PC-9 (cell line): ENCODE data around the gene CFAP47. TPM values are rescaled to one million over a fixed set of nuclear protein-coding genes. Genes with fewer than 3 reads are reported as not detected.

Experiments
- BruUV-seq: library from RNA; stranded (reverse); fragments of 400-500 nt; replicated peaks from 2 replicates; lab custom pipeline; 2021; lab: Mats Ljungman, UMichigan
- CTCF ChIA-PET: fragments of 300-600 bp; sonication (Branson Sonifier 250); formaldehyde crosslinking; loops from one replicate; lab custom pipeline; 2022; ENCODE audit warnings: antibody characterized with exemption; lab: Charles Lee
- POLR2A ChIA-PET: fragments of 300-600 bp; sonication (Branson Sonifier 250); formaldehyde crosslinking; loops from one replicate; lab custom pipeline; 2022; ENCODE audit warnings: antibody characterized with exemption; ENCODE audit not compliant: unreplicated experiment; lab: Charles Lee
- DNase-seq, 2 experiments: peaks; one replicate each; pipeline versions ENCODE4 v3.0.0 to v3.0.0-alpha.2; 2015 to 2022; ENCODE audit warnings: mixed read lengths in 1 of 2
- H2AFZ ChIP-seq: fragments of 200-600 bp; sonication (generic); 2 replicates; pipeline ENCODE4 v1.8.1; 2017; ENCODE audit warnings: antibody characterized with exemption
- H3F3A ChIP-seq: fragments of 200-600 bp; sonication (generic); 2 replicates; pipeline ENCODE4 v1.8.1; 2017; ENCODE audit warnings: antibody characterized with exemption, mild to moderate bottlenecking, low read depth; ENCODE audit not compliant: insufficient read depth
- H3K27ac ChIP-seq: fragments of 200-600 bp; sonication (generic); 2 replicates; pipeline ENCODE4 v1.6.1; 2016; ENCODE audit warnings: mixed run types
- H3K27me3 ChIP-seq: fragments of 200-600 bp; sonication (generic); 2 replicates; pipeline ENCODE4 v1.6.1; 2016; ENCODE audit warnings: low read depth, mixed run types; ENCODE audit not compliant: insufficient read depth
- H3K36me3 ChIP-seq: fragments of 200-600 bp; sonication (generic); 2 replicates; pipeline ENCODE4 v1.6.1; 2016; ENCODE audit warnings: low read depth, mixed run types
- H3K4me1 ChIP-seq: fragments of 200-600 bp; sonication (generic); replicated peaks from 2 replicates; pipeline ENCODE4 v1.6.1; 2016; ENCODE audit warnings: mixed run types; ENCODE audit not compliant: insufficient read depth
- H3K4me2 ChIP-seq: fragments of 200-600 bp; sonication (generic); 2 replicates; pipeline ENCODE4 v1.6.1; 2017; ENCODE audit warnings: mixed run types
- H3K4me3 ChIP-seq: fragments of 200-600 bp; sonication (generic); 2 replicates; pipeline ENCODE4 v1.6.1; 2016; ENCODE audit warnings: mixed run types
- H3K79me2 ChIP-seq: fragments of 200-600 bp; sonication (generic); 2 replicates; pipeline ENCODE4 v1.6.1; 2017; ENCODE audit warnings: low read depth, mixed run types
- H3K9me2 ChIP-seq: fragments of 200-600 bp; sonication (generic); 2 replicates; pipeline ENCODE4 v1.8.1; 2017; ENCODE audit warnings: mild to moderate bottlenecking; ENCODE audit not compliant: insufficient read depth
- H3K9me3 ChIP-seq: fragments of 200-600 bp; sonication (generic); 2 replicates; pipeline ENCODE4 v1.8.1; 2016; ENCODE audit warnings: low read depth; ENCODE audit not compliant: insufficient read depth
- H4K20me1 ChIP-seq: fragments of 200-600 bp; sonication (generic); 2 replicates; pipeline ENCODE4 v1.8.1; 2017; ENCODE audit not compliant: insufficient read depth
- EZH2 ChIP-seq: fragments of 200-600 bp; sonication (generic); IDR thresholded peaks from 2 replicates; pipeline ENCODE4 v1.8.0; 2017; ENCODE audit warnings: antibody characterized with exemption, low read depth
- intact Hi-C: fragments of 100-400 bp; cut with micrococcal nuclease; formaldehyde crosslinking; loops from one replicate; pipeline ENCODE4 v1.10.0; 2022; ENCODE audit not compliant: unreplicated experiment
- total RNA-seq: library from RNA; stranded (reverse); gene quantifications from 2 replicates; pipeline ENCODE4 v1.2.3, GENCODE V29; 2021
- TF ChIP-seq, protein P1 (sequence below): fragments of 200-600 bp; sonication (generic); conservative IDR thresholded peaks from 2 replicates; pipeline ENCODE4 v1.6.1; 2017; ENCODE audit warnings: mixed run types, antibody characterized with exemption, mild to moderate bottlenecking, moderate library complexity

CFAP47 gene
- total RNA-seq, 1 experiment from 2014 or later: not detected

- Histone ChIP-seq H3K9me2 (no peaks in the 10 kb centered on the region), H3K4me3 (no peak overlapping the region), H3K4me2 (no peak overlapping the region), H3K27me3 (no peaks in the 10 kb centered on the region), H3F3A (no peaks in the 10 kb centered on the region), H3K27ac (no peak overlapping the region), H3K79me2 (no peaks in the 10 kb centered on the region), H2AFZ (no peak overlapping the region), H4K20me1 (no peaks in the 10 kb centered on the region), H3K9me3 (no peaks in the 10 kb centered on the region), H3K4me1 (no peaks in the 10 kb centered on the region), H3K36me3 (no peaks in the 10 kb centered on the region)
- intact Hi-C loops: no loop called here
- POLR2A ChIA-PET: no interaction called here
- no peak for DNase-seq
- CTCF ChIA-PET: no interaction called here
- TF ChIP-seq, protein P1, sequence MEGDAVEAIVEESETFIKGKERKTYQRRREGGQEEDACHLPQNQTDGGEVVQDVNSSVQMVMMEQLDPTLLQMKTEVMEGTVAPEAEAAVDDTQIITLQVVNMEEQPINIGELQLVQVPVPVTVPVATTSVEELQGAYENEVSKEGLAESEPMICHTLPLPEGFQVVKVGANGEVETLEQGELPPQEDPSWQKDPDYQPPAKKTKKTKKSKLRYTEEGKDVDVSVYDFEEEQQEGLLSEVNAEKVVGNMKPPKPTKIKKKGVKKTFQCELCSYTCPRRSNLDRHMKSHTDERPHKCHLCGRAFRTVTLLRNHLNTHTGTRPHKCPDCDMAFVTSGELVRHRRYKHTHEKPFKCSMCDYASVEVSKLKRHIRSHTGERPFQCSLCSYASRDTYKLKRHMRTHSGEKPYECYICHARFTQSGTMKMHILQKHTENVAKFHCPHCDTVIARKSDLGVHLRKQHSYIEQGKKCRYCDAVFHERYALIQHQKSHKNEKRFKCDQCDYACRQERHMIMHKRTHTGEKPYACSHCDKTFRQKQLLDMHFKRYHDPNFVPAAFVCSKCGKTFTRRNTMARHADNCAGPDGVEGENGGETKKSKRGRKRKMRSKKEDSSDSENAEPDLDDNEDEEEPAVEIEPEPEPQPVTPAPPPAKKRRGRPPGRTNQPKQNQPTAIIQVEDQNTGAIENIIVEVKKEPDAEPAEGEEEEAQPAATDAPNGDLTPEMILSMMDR: no peak
- no peak for TF ChIP-seq EZH2
- no TSS peak for BruUV-seq
These were observed 182.9 kb downstream of the CFAP47 start for GRCh38 chrX:36102425-36102824.

GRCh38 chrX:36116222-36116621 is 196.7 kb downstream of the CFAP47 start:
- H3F3A ChIP-seq: no peaks in the 10 kb centered on the region
- intact Hi-C loops: no loop called here
- ChIA-PET POLR2A (no interaction called here), CTCF (no interaction called here)
- TF ChIP-seq, protein P1: no peak
- no peak for TF ChIP-seq EZH2
- no peaks in the 10 kb centered on the region for H3K27me3 ChIP-seq
- no peak overlapping the region for H3K4me2 ChIP-seq
- H3K4me1 ChIP-seq: no peaks in the 10 kb centered on the region
- H3K79me2 ChIP-seq: no peaks in the 10 kb centered on the region
- no peak overlapping the region for H2AFZ ChIP-seq
- DNase-seq: no peak
- H3K9me2 ChIP-seq: no peaks in the 10 kb centered on the region
- H4K20me1 ChIP-seq: no peaks in the 10 kb centered on the region
- H3K36me3 ChIP-seq: no peaks in the 10 kb centered on the region
- H3K4me3 ChIP-seq: no peak overlapping the region
- no peak overlapping the region for H3K27ac ChIP-seq
- H3K9me3 ChIP-seq: no peaks in the 10 kb centered on the region
- BruUV-seq: no TSS peak

- POLR2A ChIA-PET: no interaction called here
- H4K20me1 ChIP-seq: no peaks in the 10 kb centered on the region
- no TSS peak for BruUV-seq
- no peaks in the 10 kb centered on the region for H3K79me2 ChIP-seq
- H3F3A ChIP-seq: no peaks in the 10 kb centered on the region
- no peak overlapping the region for H3K27ac ChIP-seq
- no peaks in the 10 kb centered on the region for H3K36me3 ChIP-seq
- no peak overlapping the region for H2AFZ ChIP-seq
- TF ChIP-seq, protein P1: no peak
- no peak for TF ChIP-seq EZH2
- no peak overlapping the region for H3K4me2 ChIP-seq
- no peaks in the 10 kb centered on the region for H3K4me1 ChIP-seq
- no peaks in the 10 kb centered on the region for H3K9me2 ChIP-seq
- intact Hi-C loops: no loop called here
- H3K27me3 ChIP-seq: no peaks in the 10 kb centered on the region
- CTCF ChIA-PET: no interaction called here
- H3K9me3 ChIP-seq: no peaks in the 10 kb centered on the region
- no peak for DNase-seq
- no peak overlapping the region for H3K4me3 ChIP-seq
These were observed 239.7 kb downstream of the CFAP47 start for GRCh38 chrX:36159254-36159653.
